HepG2 (cell line): Measurements from ENCODE around the gene RAB6A. TPM values are rescaled to one million over a fixed set of nuclear protein-coding genes. Genes with fewer than 3 reads are reported as not detected.
A peak's percentile ranks its signal among the peaks of the same experiment; 100 is the strongest.

ENCODE experiments used
- AHR ChIP-seq: IDR thresholded peaks from 2 replicates; pipeline ENCODE4 v1.6.1; 2018; ENCODE audit warnings: missing genetic modification reagents, missing compliant biosample characterization
- ARNT ChIP-seq: fragments of 450-650 bp; IDR thresholded peaks from 2 replicates; pipeline ENCODE4 v1.6.1; 2017
- ATF7 ChIP-seq, 2 experiments: fragments of 450-650 bp in 1 of 2; sonication (generic) in 1 of 2; formaldehyde crosslinking in 1 of 2; IDR thresholded peaks; 2 replicates each; pipeline versions ENCODE4 v1.4.0 to v1.6.1; 2016 to 2020; ENCODE audit warnings: antibody characterized with exemption in 1 of 2, mild to moderate bottlenecking in 1 of 2, missing genetic modification reagents in 1 of 2
- BRCA1 ChIP-seq: sonication (generic); formaldehyde crosslinking; IDR thresholded peaks from 2 replicates; pipeline ENCODE4 v1.4.0; 2020; ENCODE audit warnings: missing genetic modification reagents
- GATAD2A ChIP-seq: IDR thresholded peaks from 2 replicates; pipeline ENCODE4 v1.6.1; 2016
- GMEB1 ChIP-seq: sonication (generic); formaldehyde crosslinking; IDR thresholded peaks from 2 replicates; pipeline ENCODE4 v1.5.1; 2020; ENCODE audit warnings: missing genetic modification reagents, mild to moderate bottlenecking, borderline replicate concordance
- MNT ChIP-seq: fragments of 450-650 bp; IDR thresholded peaks from 2 replicates; pipeline ENCODE4 v1.6.1; 2016
- PRDM10 ChIP-seq: sonication (generic); formaldehyde crosslinking; IDR thresholded peaks from 2 replicates; pipeline ENCODE4 v1.4.0; 2020; ENCODE audit warnings: low read depth, missing genetic modification reagents
- RFXAP ChIP-seq: sonication (generic); formaldehyde crosslinking; IDR thresholded peaks from 2 replicates; pipeline ENCODE4 v1.4.0; 2020; ENCODE audit warnings: missing genetic modification reagents, borderline replicate concordance
- SAP130 ChIP-seq: IDR thresholded peaks from 2 replicates; pipeline ENCODE4 v1.6.1; 2016; ENCODE audit warnings: low read depth
- SATB2 ChIP-seq: sonication (generic); formaldehyde crosslinking; IDR thresholded peaks from 2 replicates; pipeline ENCODE4 v1.5.0; 2020; ENCODE audit warnings: missing genetic modification reagents
- SETDB1 ChIP-seq: sonication (generic); formaldehyde crosslinking; IDR thresholded peaks from 2 replicates; pipeline ENCODE4 v1.5.1; 2020; ENCODE audit warnings: missing genetic modification reagents, mild to moderate bottlenecking, borderline replicate concordance
- SNAI1 ChIP-seq: sonication (generic); formaldehyde crosslinking; IDR thresholded peaks from 2 replicates; pipeline ENCODE4 v1.5.0; 2020; ENCODE audit warnings: mild to moderate bottlenecking, missing genetic modification reagents, borderline replicate concordance
- SOX5 ChIP-seq: IDR thresholded peaks from 2 replicates; pipeline ENCODE4 v1.6.1; 2016; ENCODE audit warnings: borderline replicate concordance
- TBP ChIP-seq: sonication (generic); formaldehyde crosslinking; IDR thresholded peaks from 2 replicates; pipeline ENCODE4 v1.5.0; 2020; ENCODE audit warnings: missing genetic modification reagents
- TOPORS ChIP-seq: sonication (generic); formaldehyde crosslinking; IDR thresholded peaks from 2 replicates; pipeline ENCODE4 v1.8.0; 2023; ENCODE audit warnings: mild to moderate bottlenecking, missing genetic modification reagents
- ZBTB4 ChIP-seq: sonication (generic); formaldehyde crosslinking; IDR thresholded peaks from 2 replicates; pipeline ENCODE4 v1.4.0; 2020; ENCODE audit warnings: missing genetic modification reagents, mild to moderate bottlenecking, borderline replicate concordance
- ZFP36 ChIP-seq: fragments of 150-350 bp; IDR thresholded peaks from 2 replicates; pipeline ENCODE4 v1.6.1; 2018; ENCODE audit warnings: borderline replicate concordance, low read length, low read depth; ENCODE audit not compliant: partially characterized antibody
- ZNF430 ChIP-seq: sonication (generic); formaldehyde crosslinking; IDR thresholded peaks from 2 replicates; pipeline ENCODE4 v1.9.0; 2021; ENCODE audit warnings: mild to moderate bottlenecking, missing genetic modification reagents
- ZNF441 ChIP-seq: sonication (generic); formaldehyde crosslinking; IDR thresholded peaks from 2 replicates; pipeline ENCODE4 v1.7.0; 2021; ENCODE audit warnings: missing genetic modification reagents, borderline replicate concordance
- ZNF451 ChIP-seq: sonication (generic); formaldehyde crosslinking; IDR thresholded peaks from 2 replicates; pipeline ENCODE4 v1.5.0; 2020; ENCODE audit warnings: mild to moderate bottlenecking, missing genetic modification reagents
- polyA plus RNA-seq, 8 experiments: library from polyadenylated mRNA; depleted of rRNA in 3 of 8; stranded (reverse) in 7 of 8; unstranded in 1 of 8; fragments of >200 nt; fragmentation: Illumina TruSeq in 4 of 8; extraction: Trizol in 4 of 8; gene quantifications; 2 replicates each; pipeline versions ENCODE4 v1.2.1 to v1.2.3, GENCODE V29; 2011 to 2016; ENCODE audit warnings: low read depth in 4 of 8, missing spikeins in 1 of 8, mixed read lengths in 1 of 8; ENCODE audit not compliant: insufficient read depth in 1 of 8
- total RNA-seq, 5 experiments: library from RNA; depleted of rRNA; stranded (reverse); fragments of >200 nt; fragmentation: Illumina TruSeq; extraction: Trizol; gene quantifications; 2 replicates each; pipeline ENCODE4 v1.2.3, GENCODE V29; 2016; ENCODE audit warnings: low read depth in 1 of 5

RAB6A gene
- total and polyA plus RNA-seq, 2 of the 13 experiments (the other 11 are each of a cell fraction or from before 2014, with no cell fraction given) = 74.3 to 121 TPM

- TF ChIP-seq TOPORS = no peak
- TF ChIP-seq ZBTB4 (CRISPR knock-in tag) = no peak
- TF ChIP-seq GMEB1 = peak; percentile 53; the same call in 1 of the 2 replicates
- TF ChIP-seq SOX5 (CRISPR knock-in tag) = peak; percentile 59; the same call in 1 of the 2 replicates
- TF ChIP-seq GATAD2A (CRISPR knock-in tag) = peak; percentile 86
- no peak for TF ChIP-seq ZNF441
- TF ChIP-seq SAP130 (CRISPR knock-in tag) = peak; percentile 95
- TF ChIP-seq ATF7 (IDR thresholded peaks at IDR 0.05) = no peak
- TF ChIP-seq ATF7 (CRISPR knock-in tag; IDR thresholded peaks at IDR 0.05) = no peak
- no peak for TF ChIP-seq SNAI1
- TF ChIP-seq AHR (CRISPR knock-in tag) = 0 out of 2 replicates have a peak, but pooled peaks have one; percentile 59
- TF ChIP-seq PRDM10 = no peak
- no peak for TF ChIP-seq ZNF451
- TF ChIP-seq ZNF430 = no peak
- no peak for TF ChIP-seq ARNT
- TF ChIP-seq MNT = peak; percentile 67
- TF ChIP-seq RFXAP (CRISPR knock-in tag) = no peak
- no peak for TF ChIP-seq SETDB1 (CRISPR knock-in tag)
- no peak for TF ChIP-seq ZFP36
- no peak for TF ChIP-seq BRCA1 (CRISPR knock-in tag)
- no peak for TF ChIP-seq TBP (CRISPR knock-in tag)
- TF ChIP-seq SATB2 = no peak
Measured at GRCh38 chr11:73652046-73652730, 108.7 kb downstream of the RAB6A start (continued).
